Measurements from ENCODE around the gene GEMIN2.
"Not testable (repeated sequence)": the region's sequence is repeated elsewhere in the genome, so short reads cannot be mapped to it uniquely, and the experiment has no call there.

GEMIN2 gene

GRCh38 chr14:39109893-39110715 is 4.0 kb upstream of the GEMIN2 start:
- in situ Hi-C loops (cut with MboI; ENCODE audit: low sequenced_read_pairs): no loop called here

DNA sequence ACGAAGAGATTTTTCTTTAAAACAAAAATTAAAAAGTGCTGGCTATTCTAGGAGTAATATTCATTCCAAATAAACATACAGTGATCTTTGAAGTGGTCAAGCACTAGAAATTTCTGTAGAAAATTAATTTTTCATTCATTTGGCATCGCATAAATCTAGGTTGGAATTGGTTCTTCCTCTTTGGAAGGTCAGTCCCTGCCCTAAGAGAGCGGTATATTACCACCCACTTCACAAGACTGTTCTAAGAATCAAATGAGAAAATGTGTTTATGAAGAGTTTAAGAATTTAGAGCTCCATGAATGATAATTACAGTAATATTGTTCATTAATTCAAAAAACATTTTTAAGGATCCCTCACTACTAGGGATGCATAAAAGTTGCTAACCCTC is 444 bp upstream of the GEMIN2 start:
- in situ Hi-C loops (cut with MboI; ENCODE audit: low sequenced_read_pairs): no loop called here

DNA sequence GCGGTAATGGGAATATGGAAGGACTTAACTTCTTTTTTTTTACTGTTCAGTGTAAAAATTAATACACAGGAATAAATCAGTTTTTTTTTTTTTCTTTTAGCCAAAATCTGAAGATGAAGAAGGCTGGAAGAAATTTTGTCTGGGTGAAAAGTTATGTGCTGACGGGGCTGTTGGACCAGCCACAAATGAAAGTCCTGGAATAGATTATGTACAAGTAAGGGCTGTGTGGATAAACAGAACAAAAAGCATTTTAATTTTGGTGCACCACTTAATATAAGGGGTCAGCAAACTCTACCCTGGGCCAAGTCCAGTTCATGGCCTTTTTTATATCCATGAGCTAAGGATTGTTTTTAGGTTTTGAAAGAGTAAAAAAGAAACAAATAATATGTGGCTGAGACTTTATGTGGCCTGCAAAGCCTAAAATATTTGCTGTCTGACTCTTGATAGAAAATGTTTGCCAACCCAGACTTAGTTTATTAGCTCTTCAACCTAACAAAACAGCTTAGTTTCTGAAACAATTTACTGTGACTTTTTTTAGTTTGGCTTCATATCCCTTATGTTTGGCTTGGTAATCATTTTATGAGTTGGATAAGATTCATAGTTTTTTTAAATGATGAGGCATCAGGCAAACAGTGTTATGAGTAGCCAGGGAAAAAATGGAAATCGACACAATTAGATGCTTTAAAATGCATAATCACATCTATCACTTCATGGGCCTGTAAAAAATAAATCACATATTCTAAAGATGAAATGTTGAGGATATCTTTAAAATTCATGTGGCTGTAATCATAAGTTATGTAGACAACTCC is 8.4 kb downstream of the GEMIN2 start:
- in situ Hi-C loops (cut with MboI; ENCODE audit: low sequenced_read_pairs): no loop called here

- in situ Hi-C loops (cut with MboI; ENCODE audit: low sequenced_read_pairs): not testable (repeated sequence)
These were observed 23.7 kb downstream of the GEMIN2 start for GRCh38 chr14:39137835-39138234.

- in situ Hi-C loops (cut with MboI; ENCODE audit: low sequenced_read_pairs): no loop called here
These were observed 24.3 kb downstream of the GEMIN2 start for GRCh38 chr14:39138440-39138839.

GRCh38 chr14:39140170-39140569 is 26.0 kb downstream of the GEMIN2 start:
- in situ Hi-C loops (cut with MboI; ENCODE audit: low sequenced_read_pairs): no loop called here

GRCh38 chr14:39141623-39142022 is 27.5 kb downstream of the GEMIN2 start:
- in situ Hi-C loops (cut with MboI; ENCODE audit: low sequenced_read_pairs): not testable (repeated sequence)

DNA sequence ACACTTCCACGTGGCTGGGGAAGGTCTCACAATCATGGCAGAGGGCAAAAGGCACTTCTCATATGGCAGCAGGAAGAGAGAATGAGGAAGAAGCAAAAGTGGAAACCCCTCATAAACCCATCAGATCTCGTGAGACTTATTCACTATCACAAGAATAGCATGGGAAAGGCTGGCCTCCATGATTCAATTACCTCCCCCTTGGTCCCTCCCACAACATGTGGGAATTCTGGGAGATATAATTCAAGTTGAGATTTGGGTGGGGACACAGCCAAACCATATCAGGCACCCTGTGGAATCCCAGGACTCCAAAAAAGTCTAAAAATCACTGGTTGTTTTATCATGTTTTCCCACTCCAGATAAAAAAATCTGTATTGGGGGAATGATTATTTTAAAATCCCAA is 29.1 kb downstream of the GEMIN2 start:
- in situ Hi-C loops (cut with MboI; ENCODE audit: low sequenced_read_pairs): not testable (repeated sequence)

- in situ Hi-C loops (cut with MboI; ENCODE audit: low sequenced_read_pairs): no loop called here
These were observed 31.3 kb downstream of the GEMIN2 start for GRCh38 chr14:39145266-39145966.

DNA sequence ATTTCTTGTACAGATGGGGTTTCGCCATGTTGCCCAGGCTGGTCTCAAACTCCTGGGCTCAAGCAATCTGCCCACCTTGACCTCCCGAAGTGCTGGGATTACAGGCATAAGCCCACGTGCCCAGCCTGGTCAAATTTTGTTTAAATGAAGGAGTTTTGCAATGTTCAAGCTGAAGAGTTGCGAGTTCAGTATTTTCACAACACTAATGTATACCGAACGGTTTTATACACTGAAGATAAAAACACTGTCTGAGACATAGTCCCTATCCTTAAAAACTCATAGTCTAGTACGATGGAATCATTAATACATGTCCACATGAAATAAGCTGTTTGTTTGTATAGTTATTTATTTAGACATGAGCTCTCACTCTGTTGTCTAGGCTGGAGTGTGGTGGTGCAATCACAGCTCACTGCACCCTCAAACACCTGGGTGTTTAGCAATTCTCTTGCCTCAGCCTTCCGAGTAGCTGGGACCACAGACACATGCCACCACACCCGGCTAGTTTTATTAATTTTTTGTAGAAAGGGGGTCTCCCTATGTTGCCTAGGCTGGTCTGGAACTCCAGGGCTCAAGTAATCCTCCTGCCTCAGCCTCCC is 40.6 kb downstream of the GEMIN2 start:
- in situ Hi-C loops (cut with MboI; ENCODE audit: low sequenced_read_pairs): no loop called here

DNA sequence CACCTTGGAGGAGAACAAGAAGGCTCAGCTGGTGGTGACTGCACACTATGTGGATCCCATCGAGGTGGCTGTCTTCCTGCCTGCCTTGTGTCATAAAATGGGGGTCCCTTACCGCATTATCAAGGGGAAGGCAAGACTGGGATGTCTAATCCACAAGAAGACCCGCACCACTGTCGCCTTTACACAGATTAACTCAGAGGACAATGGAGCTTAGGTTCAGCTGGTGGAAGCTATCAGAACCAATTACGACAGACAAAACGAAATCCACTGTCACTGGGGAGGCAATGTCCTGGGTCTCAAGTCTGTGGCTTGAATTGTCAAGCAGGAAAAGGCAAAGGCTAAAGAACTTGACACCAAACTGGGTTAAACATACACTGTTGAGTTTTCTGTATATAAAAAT is 43.4 kb downstream of the GEMIN2 start:
- in situ Hi-C loops (cut with MboI; ENCODE audit: low sequenced_read_pairs): no loop called here

DNA sequence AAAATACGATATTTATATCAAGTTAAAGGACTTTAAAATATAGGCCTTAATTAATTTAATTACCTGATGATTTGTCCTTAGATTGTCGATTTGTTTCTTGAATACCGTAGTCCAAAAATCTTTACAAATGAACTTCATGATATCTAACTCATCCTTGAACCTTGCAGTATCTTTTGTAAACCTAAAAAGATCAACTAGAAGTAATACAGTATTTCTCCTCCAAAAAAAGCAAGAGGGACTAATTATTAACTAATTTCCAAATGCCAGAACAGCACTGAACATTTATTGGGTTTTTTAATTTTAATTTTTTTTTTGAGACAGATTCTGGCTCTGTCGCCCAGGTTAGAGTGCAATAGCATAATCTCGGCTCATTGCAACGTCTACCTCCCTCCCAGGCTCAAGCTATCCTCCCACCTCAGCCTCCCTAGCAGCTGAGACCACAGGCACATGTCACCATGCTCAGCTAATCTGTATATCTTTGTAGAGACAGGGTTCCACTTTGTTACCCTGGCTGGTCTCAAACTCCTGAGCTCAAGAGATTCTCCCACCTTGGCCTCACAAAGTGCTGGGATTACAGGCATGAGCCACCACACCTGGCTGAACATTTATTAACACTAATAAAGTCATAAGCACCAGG is 44.2 kb downstream of the GEMIN2 start:
- in situ Hi-C loops (cut with MboI; ENCODE audit: low sequenced_read_pairs): no loop called here

DNA sequence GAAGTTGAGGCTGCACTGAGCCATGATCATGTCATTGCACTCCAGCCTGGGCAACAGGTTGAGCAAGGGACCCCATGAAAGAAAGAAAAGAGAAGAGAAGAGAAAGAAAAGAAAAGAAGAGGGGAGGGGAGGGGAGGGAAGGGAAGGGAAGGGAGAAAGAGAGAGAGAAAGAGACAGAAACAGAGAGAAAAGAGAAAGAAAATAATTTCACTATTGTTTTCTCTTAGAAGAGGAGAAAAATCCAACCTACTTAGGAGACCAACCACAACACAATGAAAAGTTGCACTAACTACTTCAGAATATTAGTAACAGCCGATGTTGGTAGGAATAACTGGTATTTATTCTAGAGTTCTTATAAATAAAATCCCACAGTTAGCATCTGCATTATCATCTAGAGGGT is 46.4 kb downstream of the GEMIN2 start:
- in situ Hi-C loops (cut with MboI; ENCODE audit: low sequenced_read_pairs): no loop called here

- in situ Hi-C loops (cut with MboI; ENCODE audit: low sequenced_read_pairs): not testable (repeated sequence)
These were observed 53.7 kb downstream of the GEMIN2 start for GRCh38 chr14:39167797-39168320.

DNA sequence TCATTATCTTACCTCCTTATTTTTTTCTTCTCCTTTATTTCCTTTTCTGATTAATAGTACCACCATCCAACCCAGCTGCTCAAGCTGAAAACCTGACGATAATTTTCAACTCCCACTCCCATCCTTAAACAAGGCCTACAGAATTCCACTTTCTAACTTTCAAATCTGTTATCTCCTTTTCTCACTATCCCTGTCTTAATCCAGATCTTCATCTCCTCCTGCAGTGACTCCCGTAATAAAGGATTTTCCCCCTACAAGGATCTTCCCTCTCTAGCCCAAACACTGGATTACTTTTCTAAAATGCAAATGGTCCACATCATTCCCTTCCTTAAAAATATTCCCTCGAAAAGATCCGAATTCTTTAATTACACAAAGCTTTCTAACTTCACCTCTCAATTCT is 54.5 kb downstream of the GEMIN2 start:
- in situ Hi-C loops (cut with MboI; ENCODE audit: low sequenced_read_pairs): no loop called here

DNA sequence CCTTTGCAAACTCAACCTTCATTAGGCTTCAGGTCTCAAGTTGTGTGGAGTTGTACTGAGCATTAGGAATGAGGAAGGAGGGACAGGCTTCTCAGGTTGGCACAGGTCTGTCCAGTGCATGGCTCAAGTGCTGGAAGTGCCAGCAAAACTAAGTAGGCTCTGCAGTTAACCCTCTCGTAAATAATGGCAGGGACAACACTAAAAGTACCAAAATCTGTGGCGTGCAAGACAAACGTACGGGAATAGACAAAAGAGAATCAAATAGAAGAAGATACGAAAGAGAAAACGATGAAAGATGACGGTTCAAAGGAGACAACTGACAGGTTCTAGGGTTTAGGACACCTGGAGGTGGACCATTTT is 55.4 kb downstream of the GEMIN2 start:
- in situ Hi-C loops (cut with MboI; ENCODE audit: low sequenced_read_pairs): no loop called here

GRCh38 chr14:39173198-39173597 is 59.1 kb downstream of the GEMIN2 start:
- in situ Hi-C loops (cut with MboI; ENCODE audit: low sequenced_read_pairs): no loop called here

DNA sequence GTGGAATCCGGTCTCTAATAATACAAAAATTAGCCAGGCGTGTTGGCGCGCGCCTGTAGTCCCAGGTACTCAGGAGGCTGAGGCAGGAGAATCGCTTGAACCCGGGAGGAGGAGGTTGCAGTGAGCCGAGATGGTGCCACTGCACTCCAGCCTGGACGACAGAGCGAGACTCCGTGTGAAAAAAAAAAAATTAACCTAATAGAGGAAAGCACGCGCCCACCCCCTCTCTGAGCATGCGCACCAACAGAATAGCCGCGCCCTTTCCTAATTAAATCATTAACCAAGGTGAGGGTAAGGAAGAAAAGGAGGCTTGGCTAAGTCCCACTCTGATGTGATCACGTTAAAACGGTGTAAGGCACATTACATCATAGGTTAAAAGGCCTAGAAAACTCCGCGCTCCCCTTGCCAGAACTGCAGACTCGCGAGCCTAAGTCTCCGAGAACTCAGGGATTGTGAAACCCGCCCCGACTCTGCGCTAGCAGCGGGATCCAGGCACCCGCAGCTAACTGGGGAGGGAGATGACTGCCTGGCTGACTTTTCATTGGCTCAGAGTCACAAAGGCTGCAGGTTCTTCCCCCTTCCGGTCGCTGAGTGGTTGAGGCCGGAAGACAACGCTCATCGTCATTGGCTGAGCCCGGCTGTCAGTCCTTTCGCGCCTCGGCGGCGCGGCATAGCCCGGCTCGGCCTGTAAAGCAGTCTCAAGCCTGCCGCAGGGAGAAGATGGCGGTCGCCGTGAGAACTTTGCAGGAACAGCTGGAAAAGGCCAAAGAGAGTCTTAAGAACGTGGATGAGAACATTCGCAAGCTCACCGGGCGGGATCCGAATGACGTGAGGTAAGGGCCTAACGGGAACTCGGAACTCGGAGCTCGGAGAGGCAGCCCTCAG is 60.7 kb downstream of the GEMIN2 start, which contains the start of gene PNN:
TSS of gene PNN (plus strand) at position 695 of the 885 bp plus-strand sequence. CDS start at position 721, 26 bp downstream.
- in situ Hi-C loops (cut with MboI; ENCODE audit: low sequenced_read_pairs): no loop called here
